Stimulated activated naive CD4-positive, alpha-beta T cell (primary cell): ENCODE results near the gene SDK1.
"Not testable (repeated sequence)": the region's sequence is repeated elsewhere in the genome, so short reads cannot be mapped to it uniquely, and the experiment has no call there.

Experiments
- DNase-seq, 6 experiments: peaks; one replicate each; lab custom pipeline; 2025; lab: John Stamatoyannopoulos, UW

The SDK1 gene

GRCh38 chr7:4207011-4207410 is 906.0 kb downstream of the SDK1 start:
- no peak for DNase-seq

- DNase-seq = no peak
Observed at GRCh38 chr7:4208086-4208485, 907.0 kb downstream of the SDK1 start.

GRCh38 chr7:4208586-4208985 is 907.5 kb downstream of the SDK1 start:
- no peak for DNase-seq

- DNase-seq = no peak
Observed at GRCh38 chr7:4209126-4209525, 908.1 kb downstream of the SDK1 start.

- DNase-seq = no peak
Observed at GRCh38 chr7:4209966-4210365, 908.9 kb downstream of the SDK1 start.

GRCh38 chr7:4210821-4211220 is 909.8 kb downstream of the SDK1 start:
- no peak for DNase-seq

GRCh38 chr7:4211261-4211660 is 910.2 kb downstream of the SDK1 start:
- DNase-seq = no peak

- no peak for DNase-seq
Observed at GRCh38 chr7:4212376-4212775, 911.3 kb downstream of the SDK1 start.

- no peak for DNase-seq
Observed at GRCh38 chr7:4214291-4215155, 913.5 kb downstream of the SDK1 start.

GRCh38 chr7:4215176-4215720 is 914.2 kb downstream of the SDK1 start:
- DNase-seq = no peak

- DNase-seq = no peak
Observed at GRCh38 chr7:4216016-4216415, 915.0 kb downstream of the SDK1 start.

GRCh38 chr7:4217126-4217660 is 916.1 kb downstream of the SDK1 start:
- DNase-seq = not testable (repeated sequence)

GRCh38 chr7:4218481-4218880 is 917.4 kb downstream of the SDK1 start:
- no peak for DNase-seq

GRCh38 chr7:4220011-4220410 is 919.0 kb downstream of the SDK1 start:
- no peak for DNase-seq

- DNase-seq = no peak
Observed at GRCh38 chr7:4221043-4221442, 920.0 kb downstream of the SDK1 start.

GRCh38 chr7:4222676-4223075 is 921.6 kb downstream of the SDK1 start:
- no peak for DNase-seq

GRCh38 chr7:4225361-4225771 is 924.3 kb downstream of the SDK1 start:
- no peak for DNase-seq

- no peak for DNase-seq
Observed at GRCh38 chr7:4225881-4226523, 925.0 kb downstream of the SDK1 start.

- DNase-seq = no peak
Observed at GRCh38 chr7:4226524-4226882, 925.5 kb downstream of the SDK1 start.

- no peak for DNase-seq
Observed at GRCh38 chr7:4227105-4228010, 926.3 kb downstream of the SDK1 start.

- DNase-seq = no peak
Observed at GRCh38 chr7:4230352-4230751, 929.3 kb downstream of the SDK1 start.

- DNase-seq = no peak
Observed at GRCh38 chr7:4233146-4233545, 932.1 kb downstream of the SDK1 start.
